Ovary (tissue), 3 donors: Measurements from ENCODE around the gene AFM.

Source experiments
- CTCF ChIP-seq, 3 donors: fragments of 450-650 bp in 2 of 3; fragments of 200-600 bp in 1 of 3; IDR thresholded peaks; one replicate each; pipeline versions ENCODE4 v1.5.1 to v1.8.0; 2016 to 2022; ENCODE audit warnings: antibody characterized with exemption in 3 of 3, mild to moderate bottlenecking in 1 of 3
- POLR2A ChIP-seq: fragments of 450-650 bp; IDR thresholded peaks from one replicate; pipeline ENCODE4 v1.6.1; 2017; ENCODE audit warnings: antibody characterized with exemption, mild to moderate bottlenecking, moderate library complexity
- donor health status: DM: no; HTN: no; CAD: no.

DNA sequence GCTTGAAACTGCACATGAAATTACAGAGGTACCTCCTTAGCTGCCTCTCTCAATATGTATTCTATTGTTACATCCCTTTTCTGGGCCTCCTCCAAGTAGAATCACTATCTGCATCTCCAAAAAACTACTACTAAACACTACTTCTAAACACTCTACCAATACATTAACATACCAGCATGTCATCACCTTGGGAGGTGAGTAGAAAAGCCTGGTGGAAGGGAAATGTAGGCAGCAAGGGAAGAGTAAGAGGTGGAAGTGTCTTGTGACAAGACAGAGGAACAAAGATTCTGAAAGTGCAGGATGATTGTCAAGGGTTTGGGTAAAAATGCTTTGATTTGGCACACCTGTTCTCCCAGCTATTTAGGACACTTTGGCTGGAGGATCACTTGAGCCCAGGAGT lies 3.5 kb downstream of the AFM start:
- TF ChIP-seq POLR2A, result no peak
- TF ChIP-seq CTCF (IDR thresholded peaks at IDR 0.05), result no peak
